GM11168 (cell line): ENCODE data around the gene ACE.

Experiments
- in situ Hi-C: fragments of 300-500 bp; cut with MboI; formaldehyde crosslinking; loops from one replicate; pipeline ENCODE4 v1.12.0; 2022; ENCODE audit warnings: low sequenced_read_pairs; ENCODE audit not compliant: unreplicated experiment

ACE gene

GRCh38 chr17:63476854-63477479 lies at the start of gene ACE:
TSS of gene ACE (plus strand) at chr17:63477061. CDS start at chr17:63477095, 34 bp downstream.
- in situ Hi-C loops, result loop anchor here (5.0 kb wide), 1 partner anchor 55 kb away; no protein-coding TSS in a partner anchor

- in situ Hi-C loops, result no loop called here
These were observed 47.1 kb upstream of the ACE start for GRCh38 chr17:63429766-63430165.

GRCh38 chr17:63430223-63430622 lies 46.6 kb upstream of the ACE start:
- in situ Hi-C loops, result no loop called here

GRCh38 chr17:63431618-63431938 lies 45.3 kb upstream of the ACE start:
- in situ Hi-C loops, result no loop called here

GRCh38 chr17:63431939-63432804 lies 44.7 kb upstream of the ACE start:
- in situ Hi-C loops, result no loop called here

GRCh38 chr17:63433746-63434591 lies 42.9 kb upstream of the ACE start:
- in situ Hi-C loops, result no loop called here

- in situ Hi-C loops, result no loop called here
These were observed 41.8 kb upstream of the ACE start for GRCh38 chr17:63434951-63435571.

GRCh38 chr17:63435681-63436522 lies 41.0 kb upstream of the ACE start:
- in situ Hi-C loops, result no loop called here

- in situ Hi-C loops, result no loop called here
These were observed 40.2 kb upstream of the ACE start for GRCh38 chr17:63436523-63437110.

GRCh38 chr17:63437287-63438091 lies 39.4 kb upstream of the ACE start:
- in situ Hi-C loops, result no loop called here

GRCh38 chr17:63438092-63439051 lies 38.5 kb upstream of the ACE start:
- in situ Hi-C loops, result no loop called here

- in situ Hi-C loops, result no loop called here
These were observed 37.2 kb upstream of the ACE start for GRCh38 chr17:63439687-63440086.

- in situ Hi-C loops, result no loop called here
These were observed 36.6 kb upstream of the ACE start for GRCh38 chr17:63440127-63440769.

GRCh38 chr17:63440770-63441335 lies 36.0 kb upstream of the ACE start:
- in situ Hi-C loops, result no loop called here

GRCh38 chr17:63441654-63442053 lies 35.2 kb upstream of the ACE start:
- in situ Hi-C loops, result no loop called here

- in situ Hi-C loops, result no loop called here
These were observed 34.8 kb upstream of the ACE start for GRCh38 chr17:63442074-63442473.
